Panc1 (cell line): ENCODE measurements around the gene PIP4K2A. TPM values are rescaled to one million over a fixed set of nuclear protein-coding genes. Genes with fewer than 3 reads are reported as not detected.

Experiments
- ATAC-seq: fragments of 200-7000 bp; cut with Tn5 transposase; 2 replicates; pipeline ENCODE4 v1.9.1; 2020; ENCODE audit warnings: mild to moderate bottlenecking, moderate library complexity
- BruUV-seq: library from RNA; stranded (reverse); fragments of 400-500 nt; replicated peaks from 2 replicates; lab custom pipeline; 2021; lab: Mats Ljungman, UMichigan
- CTCF ChIA-PET: fragments of 300-600 bp; sonication (Branson Sonifier 250); formaldehyde crosslinking; loops from one replicate; lab custom pipeline; 2022; ENCODE audit warnings: antibody characterized with exemption; lab: Charles Lee
- POLR2A ChIA-PET: fragments of 300-600 bp; sonication (Branson Sonifier 250); formaldehyde crosslinking; loops from one replicate; lab custom pipeline; 2022; ENCODE audit warnings: antibody characterized with exemption; lab: Charles Lee
- DNase-seq: peaks from one replicate; pipeline ENCODE4 v3.0.0-alpha.2; 2010; ENCODE audit warnings: low read depth, low spot score
- H3K27ac ChIP-seq: 2 replicates; pipeline ENCODE4 v1.5.1; 2011; ENCODE audit warnings: mild to moderate bottlenecking, low read length, inconsistent platforms
- H3K27me3 ChIP-seq: fragments of 200-500 bp; sonication (Bioruptor generic); 2 replicates; pipeline ENCODE4 v1.6.0; 2014; ENCODE audit warnings: low read length, inconsistent platforms; ENCODE audit not compliant: control insufficient read depth, insufficient read depth
- H3K36me3 ChIP-seq: fragments of 200-500 bp; sonication (Bioruptor generic); 2 replicates; pipeline ENCODE4 v1.5.1; 2014; ENCODE audit warnings: inconsistent platforms, mild to moderate bottlenecking, low read length, moderate library complexity; ENCODE audit not compliant: control insufficient read depth, insufficient read depth
- H3K4me1 ChIP-seq: 2 replicates; pipeline ENCODE4 v1.5.1; 2011; ENCODE audit warnings: inconsistent platforms, mild to moderate bottlenecking, low read length, moderate library complexity; ENCODE audit not compliant: control insufficient read depth, insufficient read depth
- H3K4me3 ChIP-seq, 2 experiments: 2 replicates each; pipeline ENCODE4 v1.5.1; 2011 to 2012; ENCODE audit warnings: low read depth in 2 of 2, low read length in 2 of 2, mild to moderate bottlenecking in 2 of 2, inconsistent platforms in 1 of 2, moderate library complexity in 1 of 2
- H3K9me3 ChIP-seq: fragments of 200-500 bp; sonication (Bioruptor generic); 2 replicates; pipeline ENCODE4 v1.5.1; 2014; ENCODE audit warnings: low read depth, mild to moderate bottlenecking, inconsistent platforms, low read length, moderate library complexity; ENCODE audit not compliant: control insufficient read depth, insufficient read depth
- POLR2AphosphoS5 ChIP-seq: IDR thresholded peaks from 2 replicates; pipeline ENCODE4 v1.6.1; 2012; ENCODE audit warnings: mild to moderate bottlenecking, low read depth, low read length, moderate library complexity
- REST ChIP-seq, 2 experiments: IDR thresholded peaks; 2 replicates each; pipeline ENCODE4 v1.6.1; 2011 to 2012; ENCODE audit warnings: low read depth in 2 of 2, control low read depth in 1 of 2, low read length in 1 of 2, mild to moderate bottlenecking in 1 of 2, moderate library complexity in 1 of 2; ENCODE audit not compliant: insufficient read depth in 1 of 2
- SIN3A ChIP-seq: IDR thresholded peaks from 2 replicates; pipeline ENCODE4 v1.6.1; 2012; ENCODE audit warnings: low read depth, mild to moderate bottlenecking, low read length, moderate library complexity, borderline replicate concordance; ENCODE audit not compliant: insufficient read depth
- TCF7L2 ChIP-seq: IDR thresholded peaks from 2 replicates; pipeline ENCODE4 v1.6.1; 2011; ENCODE audit warnings: mild to moderate bottlenecking, low read depth, low read length, inconsistent platforms
- in situ Hi-C: cut with HindIII; loops from 2 replicates; pipeline ENCODE4 v1.10.0; 2016; ENCODE audit warnings: low sequenced_read_pairs, low pct_unique_long_range_greater_than_20kb
- intact Hi-C: fragments of 100-400 bp; cut with micrococcal nuclease; formaldehyde crosslinking; loops from one replicate; pipeline ENCODE4 v1.10.0; 2022; ENCODE audit not compliant: unreplicated experiment
- total RNA-seq: library from RNA; stranded (reverse); gene quantifications from one replicate; pipeline ENCODE4 v1.2.1, GENCODE V29; 2021; ENCODE audit not compliant: unreplicated experiment
- TF ChIP-seq, protein P1 (sequence below): fragments of 450-650 bp; IDR thresholded peaks from 2 replicates; pipeline ENCODE4 v1.5.1; 2017; ENCODE audit warnings: mild to moderate bottlenecking

The PIP4K2A gene
- total RNA-seq, 1 experiment from 2014 or later = 25.2 TPM

DNA sequence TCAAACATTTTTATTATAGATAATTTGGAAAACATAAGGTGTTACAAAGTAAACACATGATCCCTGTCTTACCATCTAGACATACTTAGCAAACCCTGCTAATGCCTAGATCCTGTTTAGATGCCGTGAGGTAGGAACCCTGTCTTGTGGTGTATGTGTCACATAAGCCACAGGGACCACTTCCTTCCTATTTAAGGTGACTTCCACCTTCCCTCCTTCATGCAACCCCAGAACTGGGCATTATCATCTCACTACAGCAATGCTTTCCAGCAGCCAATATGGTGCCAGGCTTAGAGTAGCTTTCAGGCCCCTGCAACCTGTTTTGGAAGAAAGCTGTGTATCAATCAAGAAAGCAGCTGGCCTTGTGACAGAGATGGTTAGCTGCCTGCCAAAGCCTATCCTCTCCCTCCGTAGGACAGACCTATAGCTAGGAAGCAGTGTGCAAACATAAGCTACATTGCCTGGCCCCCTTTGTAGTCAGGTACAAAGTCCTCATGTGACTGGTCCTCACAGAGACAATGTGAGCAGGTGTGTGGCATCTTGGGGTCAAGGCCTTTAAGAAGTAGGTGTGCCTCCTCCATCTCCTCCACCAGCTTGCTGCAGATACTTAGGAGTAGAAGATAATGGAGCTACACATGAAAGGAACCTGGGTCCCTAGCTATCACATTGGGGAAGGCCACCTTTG, 222.3 kb downstream of the PIP4K2A start:
- intact Hi-C loops = no loop called here
- CTCF ChIA-PET = no interaction called here
- no peak for DNase-seq

DNA sequence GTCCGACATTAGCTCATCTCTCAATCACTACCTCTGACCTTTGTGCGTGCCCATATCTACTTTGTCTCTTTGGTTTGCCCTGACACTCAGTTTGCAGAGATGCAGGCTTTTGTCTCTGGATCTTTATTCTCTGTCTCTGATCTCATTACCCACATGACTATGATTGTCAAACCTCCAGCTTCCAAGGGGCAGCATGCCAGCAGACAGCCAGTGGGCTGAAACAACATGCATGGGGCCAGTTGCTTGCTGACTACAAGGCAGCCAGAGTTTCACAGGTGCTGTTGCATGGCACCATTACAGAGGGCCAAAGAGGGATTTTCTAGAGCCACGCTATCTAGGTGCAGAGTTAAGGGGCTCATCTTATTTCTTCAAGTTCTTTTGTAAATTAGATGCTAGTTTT, 222.9 kb downstream of the PIP4K2A start:
- no peak for TF ChIP-seq TCF7L2
- no peak for TF ChIP-seq REST (IDR thresholded peaks at IDR 0.05; ENCODE audit: insufficient read depth in 1 of 2, low read depth in 2 of 2, low read length in 1 of 2)
- TF ChIP-seq, protein P1, sequence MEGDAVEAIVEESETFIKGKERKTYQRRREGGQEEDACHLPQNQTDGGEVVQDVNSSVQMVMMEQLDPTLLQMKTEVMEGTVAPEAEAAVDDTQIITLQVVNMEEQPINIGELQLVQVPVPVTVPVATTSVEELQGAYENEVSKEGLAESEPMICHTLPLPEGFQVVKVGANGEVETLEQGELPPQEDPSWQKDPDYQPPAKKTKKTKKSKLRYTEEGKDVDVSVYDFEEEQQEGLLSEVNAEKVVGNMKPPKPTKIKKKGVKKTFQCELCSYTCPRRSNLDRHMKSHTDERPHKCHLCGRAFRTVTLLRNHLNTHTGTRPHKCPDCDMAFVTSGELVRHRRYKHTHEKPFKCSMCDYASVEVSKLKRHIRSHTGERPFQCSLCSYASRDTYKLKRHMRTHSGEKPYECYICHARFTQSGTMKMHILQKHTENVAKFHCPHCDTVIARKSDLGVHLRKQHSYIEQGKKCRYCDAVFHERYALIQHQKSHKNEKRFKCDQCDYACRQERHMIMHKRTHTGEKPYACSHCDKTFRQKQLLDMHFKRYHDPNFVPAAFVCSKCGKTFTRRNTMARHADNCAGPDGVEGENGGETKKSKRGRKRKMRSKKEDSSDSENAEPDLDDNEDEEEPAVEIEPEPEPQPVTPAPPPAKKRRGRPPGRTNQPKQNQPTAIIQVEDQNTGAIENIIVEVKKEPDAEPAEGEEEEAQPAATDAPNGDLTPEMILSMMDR = no peak
- TF ChIP-seq SIN3A = no peak
- TF ChIP-seq POLR2AphosphoS5 = no peak
- Histone ChIP-seq H3K4me1 (no peaks in the 10 kb centered on the region), H3K9me3 (no peaks in the 10 kb centered on the region), H3K27ac (no peak overlapping the region), H3K27me3 (no peaks in the 10 kb centered on the region; the same call in 1 of the 2 replicates), H3K4me3 (no peak overlapping the region), H3K36me3 (no peaks in the 10 kb centered on the region)
- intact Hi-C loops = no loop called here
- POLR2A ChIA-PET = no interaction called here
- ATAC-seq = no peak
- in situ Hi-C loops = no loop called here
- BruUV-seq = no TSS peak
- no peak for DNase-seq
- CTCF ChIA-PET = no interaction called here

More for the DNA sequence above, 222.3 kb downstream of the PIP4K2A start:
- POLR2A ChIA-PET = no interaction called here
- H3K27ac ChIP-seq = no peak overlapping the region
- no TSS peak for BruUV-seq
- ATAC-seq = no peak
- H3K4me3 ChIP-seq = no peak overlapping the region
- no peaks in the 10 kb centered on the region for H3K36me3 ChIP-seq
- no peak for TF ChIP-seq SIN3A
- TF ChIP-seq, protein P1 = no peak
- TF ChIP-seq TCF7L2 = no peak
- no peak for TF ChIP-seq POLR2AphosphoS5
- no peak for TF ChIP-seq REST (IDR thresholded peaks at IDR 0.05; ENCODE audit: insufficient read depth in 1 of 2, low read depth in 2 of 2, low read length in 1 of 2)
- in situ Hi-C loops = no loop called here
- H3K9me3 ChIP-seq = no peaks in the 10 kb centered on the region
- no peaks in the 10 kb centered on the region for H3K4me1 ChIP-seq
- no peaks in the 10 kb centered on the region; the same call in 1 of the 2 replicates for H3K27me3 ChIP-seq
